Stimulated activated CD8-positive, alpha-beta memory T cell treated with anti-CD3 and anti-CD28 coated beads, Interleukin-15, amount 100 ng/mL, for 1 hour (primary cell): Measurements from ENCODE around the gene USP32.
"Not testable (repeated sequence)": the region's sequence is repeated elsewhere in the genome, so short reads cannot be mapped to it uniquely, and the experiment has no call there.

Source experiments
- DNase-seq: peaks from one replicate; pipeline ENCODE4 v3.0.0-alpha.2; 2020; ENCODE audit warnings: low read depth

The USP32 gene

GRCh38 chr17:60231691-60232090 is 160.2 kb downstream of the USP32 start:
- DNase-seq: no peak

GRCh38 chr17:60231234-60231633 is 160.7 kb downstream of the USP32 start:
- DNase-seq: no peak

- DNase-seq: no peak
Observed at GRCh38 chr17:60230358-60230757, 161.6 kb downstream of the USP32 start.

GRCh38 chr17:60229188-60229802 is 162.6 kb downstream of the USP32 start:
- no peak for DNase-seq

GRCh38 chr17:60227276-60227675 is 164.7 kb downstream of the USP32 start:
- not testable (repeated sequence) for DNase-seq

GRCh38 chr17:60224064-60224463 is 167.9 kb downstream of the USP32 start:
- no peak for DNase-seq

GRCh38 chr17:60223456-60223855 is 168.5 kb downstream of the USP32 start:
- DNase-seq: no peak

- not testable (repeated sequence) for DNase-seq
Observed at GRCh38 chr17:60218774-60219173, 173.2 kb downstream of the USP32 start.

- not testable (repeated sequence) for DNase-seq
Observed at GRCh38 chr17:60215895-60216294, 176.0 kb downstream of the USP32 start.

GRCh38 chr17:60211282-60211681 is 180.7 kb downstream of the USP32 start:
- not testable (repeated sequence) for DNase-seq

GRCh38 chr17:60208302-60208701 is 183.6 kb downstream of the USP32 start:
- not testable (repeated sequence) for DNase-seq

- DNase-seq: not testable (repeated sequence)
Observed at GRCh38 chr17:60205782-60206181, 186.2 kb downstream of the USP32 start.

GRCh38 chr17:60198630-60199029 is 193.3 kb downstream of the USP32 start:
- not testable (repeated sequence) for DNase-seq

GRCh38 chr17:60194141-60194540 is 197.8 kb downstream of the USP32 start:
- DNase-seq: not testable (repeated sequence)

- no peak for DNase-seq
Observed at GRCh38 chr17:60193482-60193881, 198.5 kb downstream of the USP32 start.

GRCh38 chr17:60193032-60193431 is 198.9 kb downstream of the USP32 start:
- DNase-seq: not testable (repeated sequence)

- DNase-seq: not testable (repeated sequence)
Observed at GRCh38 chr17:60190032-60190431, 201.9 kb downstream of the USP32 start.

GRCh38 chr17:60188759-60189158 is 203.2 kb downstream of the USP32 start:
- DNase-seq: no peak

GRCh38 chr17:60186846-60187745 is 204.8 kb downstream of the USP32 start:
- not testable (repeated sequence) for DNase-seq

- DNase-seq: not testable (repeated sequence)
Observed at GRCh38 chr17:60186372-60186771, 205.6 kb downstream of the USP32 start.

- DNase-seq: not testable (repeated sequence)
Observed at GRCh38 chr17:60180380-60180779, 211.6 kb downstream of the USP32 start.

GRCh38 chr17:60178180-60178579 is 213.8 kb downstream of the USP32 start:
- DNase-seq: not testable (repeated sequence)

- not testable (repeated sequence) for DNase-seq
Observed at GRCh38 chr17:60176763-60177162, 215.2 kb downstream of the USP32 start.
